ENCODE measurements around the gene VMAC.
"Not testable (repeated sequence)": the region's sequence is repeated elsewhere in the genome, so short reads cannot be mapped to it uniquely, and the experiment has no call there.

VMAC gene

GRCh38 chr19:5867201-5868136 is 37.2 kb upstream of the VMAC start:
- DNase-seq (ENCODE audit: extremely low read depth, low read depth): no peak
- TF ChIP-seq, protein P1, sequence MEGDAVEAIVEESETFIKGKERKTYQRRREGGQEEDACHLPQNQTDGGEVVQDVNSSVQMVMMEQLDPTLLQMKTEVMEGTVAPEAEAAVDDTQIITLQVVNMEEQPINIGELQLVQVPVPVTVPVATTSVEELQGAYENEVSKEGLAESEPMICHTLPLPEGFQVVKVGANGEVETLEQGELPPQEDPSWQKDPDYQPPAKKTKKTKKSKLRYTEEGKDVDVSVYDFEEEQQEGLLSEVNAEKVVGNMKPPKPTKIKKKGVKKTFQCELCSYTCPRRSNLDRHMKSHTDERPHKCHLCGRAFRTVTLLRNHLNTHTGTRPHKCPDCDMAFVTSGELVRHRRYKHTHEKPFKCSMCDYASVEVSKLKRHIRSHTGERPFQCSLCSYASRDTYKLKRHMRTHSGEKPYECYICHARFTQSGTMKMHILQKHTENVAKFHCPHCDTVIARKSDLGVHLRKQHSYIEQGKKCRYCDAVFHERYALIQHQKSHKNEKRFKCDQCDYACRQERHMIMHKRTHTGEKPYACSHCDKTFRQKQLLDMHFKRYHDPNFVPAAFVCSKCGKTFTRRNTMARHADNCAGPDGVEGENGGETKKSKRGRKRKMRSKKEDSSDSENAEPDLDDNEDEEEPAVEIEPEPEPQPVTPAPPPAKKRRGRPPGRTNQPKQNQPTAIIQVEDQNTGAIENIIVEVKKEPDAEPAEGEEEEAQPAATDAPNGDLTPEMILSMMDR (IDR thresholded peaks at IDR 0.05; ENCODE audit: low read depth, low read length): no peak

DNA sequence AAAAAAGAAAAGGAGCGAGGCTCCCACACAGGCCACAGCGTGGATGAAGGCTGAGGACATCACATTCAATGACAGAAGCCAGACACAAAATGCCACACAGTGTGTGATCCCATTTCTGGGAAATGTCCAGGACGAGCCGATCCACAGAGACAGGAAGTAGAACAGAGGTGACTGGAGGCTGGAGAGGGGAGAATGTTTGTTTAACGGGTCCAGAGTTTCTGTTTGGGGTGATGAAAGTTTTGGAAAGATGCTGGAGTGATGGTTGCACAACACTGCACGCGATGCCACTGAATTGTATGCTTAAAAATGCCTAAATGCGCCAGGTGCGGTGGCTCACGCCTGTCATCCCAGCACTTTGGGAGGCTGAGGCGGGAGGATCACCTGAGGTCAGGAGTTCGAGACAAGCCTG is 33.7 kb upstream of the VMAC start:
- no peak for DNase-seq (ENCODE audit: extremely low read depth, low read depth)
- TF ChIP-seq, protein P1 (IDR thresholded peaks at IDR 0.05; ENCODE audit: low read depth, low read length): no peak

GRCh38 chr19:5873617-5874199 is 31.0 kb upstream of the VMAC start:
- no peak for DNase-seq (ENCODE audit: extremely low read depth, low read depth)
- TF ChIP-seq, protein P1 (IDR thresholded peaks at IDR 0.05; ENCODE audit: low read depth, low read length): no peak

- DNase-seq (ENCODE audit: extremely low read depth, low read depth): not testable (repeated sequence)
Measured at GRCh38 chr19:5874496-5874895, 30.2 kb upstream of the VMAC start.

DNA sequence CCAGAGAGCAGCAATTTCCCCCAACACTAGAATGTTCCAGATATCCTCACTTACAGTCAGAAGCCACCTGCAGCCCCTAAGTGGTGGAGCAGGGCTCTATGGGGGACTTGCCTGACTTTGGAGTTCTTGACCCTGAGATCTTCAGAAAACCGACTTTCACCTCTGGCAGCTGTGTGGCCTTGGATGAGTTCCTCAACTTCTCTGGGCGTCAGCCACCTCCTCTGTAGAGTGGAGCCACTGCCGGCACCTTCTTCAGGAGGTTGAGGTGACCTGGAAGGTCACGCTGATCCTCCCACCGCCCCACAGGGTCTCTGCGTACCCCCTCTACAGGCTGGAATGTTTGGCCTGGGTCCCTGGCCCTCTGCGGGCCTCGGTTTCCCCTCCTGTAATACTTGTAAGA is 27.2 kb upstream of the VMAC start:
- TF ChIP-seq, protein P1 (IDR thresholded peaks at IDR 0.05; ENCODE audit: low read depth, low read length): no peak

DNA sequence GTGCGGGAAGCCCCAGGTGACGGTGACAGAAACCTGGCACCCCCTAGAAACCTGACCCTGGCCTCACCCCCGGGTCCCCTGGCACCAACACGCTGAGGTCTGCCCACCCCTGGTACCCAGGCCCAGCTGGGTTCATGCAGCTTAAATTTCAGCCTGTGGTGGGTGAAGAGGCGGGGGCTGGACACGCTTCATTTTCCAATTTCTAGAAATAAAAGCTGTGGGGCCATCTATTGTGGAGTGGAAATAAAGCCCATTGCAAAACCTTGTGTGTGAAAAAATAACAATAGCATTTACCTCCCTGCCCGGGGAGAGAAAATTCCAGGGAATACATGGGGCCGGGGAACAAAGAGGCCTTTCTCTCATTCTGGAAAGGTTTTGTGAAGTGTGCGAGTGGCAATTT is 26.8 kb upstream of the VMAC start:
- no peak for DNase-seq (ENCODE audit: extremely low read depth, low read depth)
- TF ChIP-seq, protein P1 (IDR thresholded peaks at IDR 0.05; ENCODE audit: low read depth, low read length): no peak

More for the DNA sequence above, 27.2 kb upstream of the VMAC start:
- no peak for DNase-seq (ENCODE audit: extremely low read depth, low read depth)

GRCh38 chr19:5880196-5880595 is 24.5 kb upstream of the VMAC start:
- TF ChIP-seq, protein P1 (IDR thresholded peaks at IDR 0.05; ENCODE audit: low read depth, low read length): no peak
- DNase-seq (ENCODE audit: extremely low read depth, low read depth): no peak

Data from AG09319 (cell line).